CD14-positive monocyte (primary cell): ENCODE measurements around the gene EGF. TPM values are rescaled to one million over a fixed set of nuclear protein-coding genes. Genes with fewer than 3 reads are reported as not detected.

Experiments used
- DNase-seq, 3 donors: peaks; one replicate each; pipeline ENCODE4 v3.0.0-alpha.2; 2011 to 2022
- H2AFZ ChIP-seq: 2 replicates; pipeline ENCODE4 v1.6.0; 2012; ENCODE audit warnings: mild to moderate bottlenecking, low read depth, low read length, inconsistent platforms; ENCODE audit not compliant: insufficient read depth, poor library complexity, severe bottlenecking
- H3K27ac ChIP-seq, 2 donors: 1 replicate in 1 of 2; 2 replicates in 1 of 2; pipeline ENCODE4 v1.5.1; 2012 to 2013; ENCODE audit warnings: low read length in 2 of 2, control low read depth in 1 of 2, inconsistent platforms in 1 of 2, low read depth in 1 of 2, mild to moderate bottlenecking in 1 of 2
- H3K27me3 ChIP-seq, 2 donors: one replicate each; pipeline versions ENCODE4 v1.6.0 to v1.6.1; 2011 to 2013; ENCODE audit warnings: low read length in 2 of 2; ENCODE audit not compliant: control insufficient read depth in 2 of 2, insufficient read depth in 2 of 2
- H3K36me3 ChIP-seq, 2 donors: replicated peaks in 1 of 2; 1 replicate in 1 of 2; 2 replicates in 1 of 2; pipeline versions ENCODE4 v1.5.1 to v1.6.1; 2012 to 2013; ENCODE audit warnings: low read length in 2 of 2, control low read depth in 1 of 2, inconsistent platforms in 1 of 2, mild to moderate bottlenecking in 1 of 2; ENCODE audit not compliant: insufficient read depth in 2 of 2, control insufficient read depth in 1 of 2
- H3K4me1 ChIP-seq, 2 donors: 1 replicate in 1 of 2; 2 replicates in 1 of 2; pipeline versions ENCODE4 v1.5.1 to v1.6.1; 2012 to 2013; ENCODE audit warnings: low read length in 2 of 2, control low read depth in 1 of 2, inconsistent platforms in 1 of 2, mild to moderate bottlenecking in 1 of 2, moderate library complexity in 1 of 2; ENCODE audit not compliant: insufficient read depth in 2 of 2, control insufficient read depth in 1 of 2
- H3K4me2 ChIP-seq: replicated peaks from 2 replicates; pipeline ENCODE3; 2012; ENCODE audit warnings: low read length, moderate library complexity, mild to moderate bottlenecking; ENCODE audit not compliant: poor library complexity, severe bottlenecking; ENCODE audit errors: extremely low read depth
- H3K4me3 ChIP-seq, 3 experiments: fragments of 200-600 bp in 1 of 3; sonication (generic) in 1 of 3; replicated peaks in 1 of 3; 1 replicate in 2 of 3; 2 replicates in 1 of 3; pipeline ENCODE4 v1.5.1; 2011 to 2013; ENCODE audit warnings: low read length in 3 of 3, mild to moderate bottlenecking in 3 of 3, control low read depth in 2 of 3, low read depth in 2 of 3, inconsistent platforms in 1 of 3, moderate library complexity in 1 of 3
- H3K79me2 ChIP-seq: 2 replicates; pipeline ENCODE4 v1.6.0; 2012; ENCODE audit warnings: mild to moderate bottlenecking, control low read depth, inconsistent platforms, low read length, moderate library complexity; ENCODE audit not compliant: insufficient read depth
- H3K9ac ChIP-seq: 2 replicates; pipeline ENCODE4 v1.6.0; 2017; ENCODE audit warnings: low read length, mild to moderate bottlenecking; ENCODE audit not compliant: insufficient read depth, poor library complexity, severe bottlenecking
- H3K9me3 ChIP-seq, 2 donors: replicated peaks in 1 of 2; 1 replicate in 1 of 2; 2 replicates in 1 of 2; pipeline versions ENCODE4 v1.5.1 to v1.6.1; 2012 to 2013; ENCODE audit warnings: low read length in 2 of 2, control low read depth in 1 of 2; ENCODE audit not compliant: control insufficient read depth in 1 of 2, insufficient read depth in 1 of 2
- H4K20me1 ChIP-seq: 2 replicates; pipeline ENCODE4 v1.6.0; 2012; ENCODE audit warnings: mild to moderate bottlenecking, low read length, control low read depth, moderate library complexity; ENCODE audit not compliant: insufficient read depth
- H3K27ac Mint-ChIP-seq, 7 donors: one replicate each; pipeline ENCODE4 v1.8.0; 2020; ENCODE audit warnings: mild to moderate bottlenecking in 7 of 7, mixed read lengths in 7 of 7, moderate library complexity in 6 of 7, inconsistent platforms in 2 of 7
- H3K27me3 Mint-ChIP-seq, 3 donors: one replicate each; pipeline ENCODE4 v1.8.0; 2021 to 2022; ENCODE audit warnings: low read depth in 3 of 3, mild to moderate bottlenecking in 3 of 3, mixed read lengths in 3 of 3, moderate library complexity in 3 of 3, inconsistent platforms in 1 of 3
- H3K36me3 Mint-ChIP-seq, 2 donors: one replicate each; pipeline ENCODE4 v1.8.0; 2020; ENCODE audit warnings: mixed read lengths in 2 of 2, inconsistent platforms in 1 of 2, mild to moderate bottlenecking in 1 of 2
- H3K4me1 Mint-ChIP-seq: one replicate; pipeline ENCODE4 v1.8.0; 2020; ENCODE audit warnings: mild to moderate bottlenecking, mixed read lengths
- H3K4me3 Mint-ChIP-seq, 2 donors: one replicate each; pipeline ENCODE4 v1.8.0; 2020; ENCODE audit warnings: mild to moderate bottlenecking in 2 of 2, mixed read lengths in 2 of 2, moderate library complexity in 1 of 2
- H3K9me3 Mint-ChIP-seq, 7 donors: one replicate each; pipeline ENCODE4 v1.8.0; 2020 to 2022; ENCODE audit warnings: mixed read lengths in 7 of 7, mild to moderate bottlenecking in 6 of 7, moderate library complexity in 6 of 7, inconsistent platforms in 2 of 7
- WGBS: methylation state at CpG from one replicate; pipeline ENCODE4 v1.1.5; 2013; ENCODE audit warnings: missing lambda C conversion rate; ENCODE audit not compliant: insufficient coverage; 5-methylcytosine and 5-hydroxymethylcytosine counted together
- intact Hi-C, 2 donors: fragments of 100-400 bp; cut with micrococcal nuclease; formaldehyde crosslinking; loops; one replicate each; pipeline versions ENCODE4 v1.15.0 to v1.15.1; 2023
- polyA minus RNA-seq: library from RNA; depleted of rRNA, polyadenylated mRNA; stranded (reverse); fragments of >200 nt; gene quantifications from 2 replicates; pipeline ENCODE4 v1.2.3, GENCODE V29; 2012
- polyA plus RNA-seq, 3 donors: library from polyadenylated mRNA; depleted of rRNA in 1 of 3; unstranded in 2 of 3; stranded (reverse) in 1 of 3; fragments of 300-500 nt in 2 of 3; fragments of >200 nt in 1 of 3; fragmentation: Illumina TruSeq in 2 of 3; gene quantifications; 1 replicate in 2 of 3; 2 replicates in 1 of 3; pipeline ENCODE4 v1.2.3, GENCODE V29; 2012 to 2021
- total RNA-seq, 12 experiments: library from RNA in 1 of 12; stranded (reverse) in 1 of 12; fragments of 120-200 nt in 1 of 12; gene quantifications; one replicate each; pipeline ENCODE4 v1.2.4 and lab custom pipeline; 2013 to 2026; ENCODE audit warnings: mixed read lengths in 6 of 12, inconsistent platforms in 1 of 12
- TF ChIP-seq, protein P1 (sequence below): fragments of 200-600 bp; IDR thresholded peaks from one replicate; pipeline ENCODE4 v1.8.0; 2022; ENCODE audit warnings: antibody characterized with exemption, mild to moderate bottlenecking

EGF gene
- total RNA-seq (2013) = 0.23 TPM
- polyA plus RNA-seq = 1 to 10 TPM in 1 of 3 donors, under 1 TPM in 1, not detected in 1; 0.17 to 4.8 TPM
- polyA minus RNA-seq = 0.96 TPM in 1 of 2 replicates, not detected in the other
- total RNA-seq (lab: John Stamatoyannopoulos, UW) = 0.05 to 4.1 (median 0.44) reads per million in 11 experiments

GRCh38 chr4:109912706-109913595 is at the start of gene EGF:
Gene EGF, plus strand, starts transcription at chr4:109912883. Its CDS starts 453 bp downstream, at chr4:109913336.
- H3K4me2 ChIP-seq = peak within 1 kb of the TSS; percentile 30
- Mint-ChIP-seq H3K36me3 (no peaks in the 10 kb centered on the region), H3K27me3 (peaks cover 0 to 3% (median 1%) of the 10 kb centered on the region in 3 donors), H3K4me1 (peaks cover 8% of the 10 kb centered on the region), H3K9me3 (peaks cover 0 to 4% (median 0%) of the 10 kb centered on the region in 7 donors), H3K27ac (no peak within 1 kb of the TSS), H3K4me3 (peak within 1 kb of the TSS; percentile 21 to 82)
- no peak for DNase-seq
- H3K4me3 ChIP-seq = no peak within 1 kb of the TSS
- no peaks in the 10 kb centered on the region for H3K27me3 ChIP-seq
- H3K9me3 ChIP-seq = no peaks in the 10 kb centered on the region
- intact Hi-C loops = no loop called here
- no peaks in the 10 kb centered on the region for H3K36me3 ChIP-seq
- TF ChIP-seq, protein P1, sequence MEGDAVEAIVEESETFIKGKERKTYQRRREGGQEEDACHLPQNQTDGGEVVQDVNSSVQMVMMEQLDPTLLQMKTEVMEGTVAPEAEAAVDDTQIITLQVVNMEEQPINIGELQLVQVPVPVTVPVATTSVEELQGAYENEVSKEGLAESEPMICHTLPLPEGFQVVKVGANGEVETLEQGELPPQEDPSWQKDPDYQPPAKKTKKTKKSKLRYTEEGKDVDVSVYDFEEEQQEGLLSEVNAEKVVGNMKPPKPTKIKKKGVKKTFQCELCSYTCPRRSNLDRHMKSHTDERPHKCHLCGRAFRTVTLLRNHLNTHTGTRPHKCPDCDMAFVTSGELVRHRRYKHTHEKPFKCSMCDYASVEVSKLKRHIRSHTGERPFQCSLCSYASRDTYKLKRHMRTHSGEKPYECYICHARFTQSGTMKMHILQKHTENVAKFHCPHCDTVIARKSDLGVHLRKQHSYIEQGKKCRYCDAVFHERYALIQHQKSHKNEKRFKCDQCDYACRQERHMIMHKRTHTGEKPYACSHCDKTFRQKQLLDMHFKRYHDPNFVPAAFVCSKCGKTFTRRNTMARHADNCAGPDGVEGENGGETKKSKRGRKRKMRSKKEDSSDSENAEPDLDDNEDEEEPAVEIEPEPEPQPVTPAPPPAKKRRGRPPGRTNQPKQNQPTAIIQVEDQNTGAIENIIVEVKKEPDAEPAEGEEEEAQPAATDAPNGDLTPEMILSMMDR = no peak
- H3K79me2 ChIP-seq = no peaks in the 10 kb centered on the region
- no peak within 1 kb of the TSS for H3K27ac ChIP-seq
- no peaks in the 10 kb centered on the region for H4K20me1 ChIP-seq
- H3K9ac ChIP-seq = no peak within 1 kb of the TSS
- peak within 1 kb of the TSS; percentile 74 for H2AFZ ChIP-seq
- WGBS = 94% methylated on average over 3 of the region's 9 CpGs
- H3K4me1 ChIP-seq = peaks cover 0 to 5% of the 10 kb centered on the region in 2 donors

GRCh38 chr4:109864134-109864533 is 48.5 kb upstream of the EGF start:
- intact Hi-C loops = no loop called here
- Histone ChIP-seq H3K9me3 (peaks cover 7 to 18% of the 10 kb centered on the region in 2 donors), H3K4me3 (no peak overlapping the region), H3K27ac (no peak overlapping the region), H3K27me3 (no peaks in the 10 kb centered on the region), H4K20me1 (no peaks in the 10 kb centered on the region), H3K4me2 (no peak overlapping the region), H3K79me2 (no peaks in the 10 kb centered on the region), H3K36me3 (no peaks in the 10 kb centered on the region), H3K4me1 (no peaks in the 10 kb centered on the region), H2AFZ (no peak overlapping the region), H3K9ac (no peak overlapping the region)
- Mint-ChIP-seq H3K4me3 (no peak overlapping the region), H3K36me3 (no peaks in the 10 kb centered on the region), H3K27me3 (no peaks in the 10 kb centered on the region), H3K9me3 (peaks cover 4 to 12% (median 10%) of the 10 kb centered on the region in 7 donors), H3K27ac (no peak overlapping the region), H3K4me1 (no peaks in the 10 kb centered on the region)
- DNase-seq = no peak
- TF ChIP-seq, protein P1 = no peak
